Fibroblast of upper back skin (primary cell): ENCODE results near the gene CCNF.

Experiments used
- DNase-seq: peaks from one replicate; pipeline ENCODE4 v3.0.0-alpha.2; 2013

The CCNF gene

DNA sequence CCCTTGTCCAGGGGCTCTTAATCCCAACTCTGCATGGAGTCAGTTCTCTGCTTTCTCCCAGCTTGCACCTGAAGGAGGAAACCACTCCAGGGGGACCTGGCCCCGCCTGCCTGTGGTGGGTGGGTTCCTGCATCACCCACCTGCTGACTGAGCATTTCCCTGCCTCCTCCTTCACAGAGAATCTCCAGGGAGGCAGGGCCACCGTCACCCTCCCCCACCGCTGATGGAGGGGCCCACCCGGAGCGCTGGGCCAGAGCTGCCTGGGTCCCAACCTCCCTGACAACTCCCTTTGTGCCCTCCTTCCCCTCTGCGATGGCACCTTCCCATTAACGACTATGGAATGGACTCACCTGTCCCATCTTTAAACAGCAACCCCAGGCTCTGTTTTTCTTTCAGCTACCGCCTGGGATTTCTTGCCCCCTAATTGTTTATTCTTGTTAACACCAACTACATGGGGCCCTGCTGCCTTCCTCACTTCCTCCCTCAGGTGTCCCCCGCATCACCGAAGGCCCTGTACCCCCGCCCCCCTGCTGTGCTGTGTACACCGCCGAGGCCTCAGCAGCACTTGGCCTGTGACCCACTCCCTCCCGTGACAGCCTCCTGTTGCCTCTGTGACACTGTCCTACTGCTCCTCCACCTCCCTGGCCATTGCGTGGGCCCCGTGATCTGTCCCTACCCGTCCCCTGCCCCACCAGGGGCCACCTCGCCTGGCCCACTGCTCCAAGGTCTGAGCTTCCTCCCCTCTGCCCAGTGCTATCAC lies 29.8 kb downstream of the CCNF start:
- DNase-seq: no peak

DNA sequence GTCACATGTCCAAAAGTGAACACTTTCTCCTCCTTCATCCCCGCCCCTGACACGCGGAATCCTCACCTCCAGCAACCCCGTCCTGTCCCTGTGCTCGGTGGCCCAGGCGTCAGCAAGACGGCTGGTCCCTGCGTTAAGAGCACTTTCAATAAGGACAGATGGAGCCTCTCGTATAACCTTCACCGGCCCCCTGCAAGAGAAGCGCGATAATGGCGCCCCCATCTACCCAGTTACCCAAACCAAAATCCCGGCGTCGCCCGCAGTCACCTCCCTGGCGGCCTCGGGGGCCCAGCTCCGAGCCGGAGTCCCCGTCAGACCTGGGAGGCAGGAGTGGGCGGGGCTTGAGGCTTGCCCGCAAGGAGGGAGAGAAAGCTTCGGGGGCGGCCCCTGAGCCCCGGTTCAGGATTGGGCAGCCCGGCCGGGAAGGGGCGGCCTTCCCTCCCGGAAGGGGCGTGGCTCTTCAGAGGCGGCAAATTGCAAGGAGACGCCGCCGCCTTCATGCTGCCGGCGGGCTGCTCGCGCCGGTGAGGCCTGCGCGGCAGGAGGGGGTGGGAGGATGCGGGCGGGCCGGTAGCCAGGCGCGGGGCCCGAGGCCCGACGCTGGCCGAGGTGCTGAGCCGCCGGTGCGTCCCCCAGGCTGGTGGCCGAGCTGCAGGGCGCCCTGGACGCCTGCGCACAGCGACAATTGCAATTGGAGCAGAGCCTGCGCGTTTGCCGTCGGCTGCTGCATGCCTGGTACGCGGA lies 30.6 kb downstream of the CCNF start, which contains the start of gene TEDC2:
Gene TEDC2 (plus strand): TSS at position 463 of the 744 bp plus-strand sequence. CDS start 36 bp downstream, at position 499.
- peak; percentile 90 for DNase-seq

DNA sequence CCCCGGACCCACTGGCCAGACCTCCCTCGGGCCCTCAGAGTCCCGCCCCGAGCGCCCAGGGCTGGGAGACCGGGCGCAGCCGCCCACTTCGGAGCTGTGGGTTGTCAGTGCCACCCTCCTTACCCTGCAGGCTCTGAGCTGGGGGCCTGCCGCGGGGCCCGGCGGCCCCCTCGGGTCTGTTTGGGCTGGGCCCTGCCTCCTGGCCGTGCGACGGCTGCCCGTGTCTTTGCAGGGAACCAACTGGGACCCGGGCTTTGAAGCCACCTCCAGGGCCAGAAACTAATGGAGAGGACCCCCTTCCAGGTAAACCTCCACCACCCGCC lies 31.1 kb downstream of the CCNF start:
- DNase-seq: no peak

- no peak for DNase-seq
These were observed 31.7 kb downstream of the CCNF start for GRCh38 chr16:2460916-2461315.

GRCh38 chr16:2462031-2462866 lies 33.0 kb downstream of the CCNF start:
- DNase-seq: no peak

- DNase-seq: no peak
These were observed 35.1 kb downstream of the CCNF start for GRCh38 chr16:2464333-2464732.

DNA sequence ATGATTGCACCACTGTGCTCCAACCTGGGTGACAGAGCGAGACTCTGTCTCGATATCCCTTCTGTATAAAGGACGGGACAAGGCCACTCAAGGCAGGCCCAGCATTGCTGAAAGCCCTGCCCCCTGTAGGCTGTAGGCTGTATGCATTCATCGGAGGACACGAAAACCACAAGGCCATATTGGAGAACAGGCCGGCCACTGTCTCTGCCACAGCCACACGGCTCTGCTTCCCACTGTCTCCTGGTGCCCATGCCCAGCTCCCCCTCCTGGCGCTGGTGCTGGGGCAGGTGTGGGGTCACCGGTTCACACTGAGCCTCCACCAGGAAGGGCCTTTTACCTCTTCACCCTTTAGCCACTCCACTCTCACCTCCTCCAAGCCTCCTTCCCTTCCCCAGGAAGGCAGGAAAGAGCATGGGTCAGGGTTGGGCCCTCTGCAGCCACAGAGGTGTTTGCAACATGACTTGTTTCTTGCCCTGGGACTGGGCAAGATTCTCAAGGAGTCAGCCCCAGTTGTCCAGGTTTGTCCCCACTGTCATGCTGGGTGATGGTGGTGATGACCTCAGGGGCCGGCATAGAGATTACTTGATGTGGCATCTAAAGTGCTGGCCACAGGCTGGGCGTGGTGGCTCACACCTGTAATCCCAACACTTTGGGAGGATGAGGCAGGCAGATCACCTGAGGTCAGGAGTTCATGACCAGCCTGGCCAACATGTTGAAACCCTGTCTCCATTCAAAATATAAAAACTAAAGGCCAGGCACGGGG lies 36.6 kb downstream of the CCNF start:
- DNase-seq: no peak

DNA sequence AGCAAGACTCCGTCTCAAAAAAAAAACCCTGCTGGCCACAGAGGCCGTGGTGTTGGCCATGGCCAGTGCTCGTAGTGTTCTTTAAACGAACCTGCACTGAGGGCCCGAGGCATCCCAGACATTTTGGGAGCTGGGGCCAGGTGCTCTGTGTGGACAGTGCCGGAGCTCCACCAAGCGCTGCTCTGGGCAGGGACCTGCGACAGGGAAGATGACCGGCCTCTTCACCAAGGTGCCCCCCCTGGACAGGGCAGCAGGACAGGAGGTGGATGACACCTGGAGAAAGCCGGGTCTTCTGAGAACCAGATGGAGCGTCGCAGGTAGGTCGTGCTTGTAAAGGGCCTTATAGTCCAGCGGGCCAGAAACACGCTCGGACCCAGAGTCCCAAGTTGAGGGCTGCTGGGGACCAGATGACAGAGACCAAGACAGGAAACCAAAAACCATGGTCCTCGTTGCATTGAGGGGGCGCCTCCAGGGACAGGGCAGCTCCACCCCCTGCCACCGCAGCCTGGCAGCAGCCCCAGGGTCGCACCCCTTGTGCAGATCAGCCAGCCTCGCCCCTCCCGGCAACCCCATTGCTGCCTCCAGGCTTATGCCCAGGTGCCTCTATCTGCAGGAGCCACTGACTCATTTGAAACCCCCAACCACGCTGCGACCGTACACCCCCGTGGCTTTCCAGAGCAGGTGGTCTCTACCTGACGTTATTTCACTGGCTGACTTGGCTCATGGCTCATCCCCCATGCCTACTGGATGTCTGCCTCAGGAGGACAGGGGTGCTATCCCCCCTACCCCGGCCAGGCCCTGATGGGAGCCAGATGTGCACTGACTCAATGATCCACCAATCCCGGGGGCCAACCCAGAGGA lies 37.6 kb downstream of the CCNF start:
- DNase-seq: no peak

GRCh38 chr16:2467528-2468232 lies 38.4 kb downstream of the CCNF start:
- peak; percentile 78 for DNase-seq

- DNase-seq: peak; percentile 11
These were observed 39.0 kb downstream of the CCNF start for GRCh38 chr16:2468233-2468724.

- no peak for DNase-seq
These were observed 39.6 kb downstream of the CCNF start for GRCh38 chr16:2468725-2469398.

DNA sequence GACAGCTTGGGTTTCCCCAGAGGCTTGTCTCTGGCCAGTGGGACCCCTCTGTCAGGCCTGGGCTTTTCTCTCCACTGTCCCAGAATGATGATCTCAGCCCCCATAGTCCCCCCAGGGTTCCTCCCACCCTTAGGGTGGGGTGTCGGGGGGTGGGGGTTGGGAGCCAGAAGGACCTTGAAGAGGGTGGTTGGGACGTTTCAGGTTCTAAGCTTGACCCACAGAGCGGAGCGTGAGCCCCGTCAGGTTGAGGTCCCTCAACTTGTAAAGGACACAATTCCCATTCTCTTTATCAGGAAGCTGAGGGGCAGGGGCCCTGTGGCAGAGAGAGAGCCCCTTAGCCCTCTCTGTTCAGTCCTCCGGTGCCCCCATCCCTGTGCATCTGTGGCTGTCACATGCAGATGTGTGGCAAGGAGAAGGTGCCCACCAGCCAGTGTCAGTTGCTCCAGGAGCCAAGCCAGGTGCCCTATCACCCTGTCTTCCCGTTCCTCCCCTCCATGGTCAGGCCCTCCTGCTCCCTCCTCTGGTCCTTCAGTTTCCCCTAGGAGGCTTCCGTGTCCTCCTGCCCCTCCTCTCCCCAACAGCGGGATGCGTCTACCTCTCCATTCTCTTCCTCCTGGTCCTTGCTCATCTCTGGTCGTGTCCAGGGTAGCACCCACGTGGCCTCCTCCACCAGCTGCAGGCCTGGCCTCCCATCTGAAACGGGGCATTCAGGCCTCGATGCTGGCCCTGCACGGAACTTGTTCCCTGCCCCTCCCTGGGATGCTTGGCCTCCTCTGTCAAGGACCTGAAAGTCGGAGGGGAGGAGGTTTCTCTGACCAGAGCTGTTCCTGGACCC lies 40.4 kb downstream of the CCNF start:
- no peak for DNase-seq

DNA sequence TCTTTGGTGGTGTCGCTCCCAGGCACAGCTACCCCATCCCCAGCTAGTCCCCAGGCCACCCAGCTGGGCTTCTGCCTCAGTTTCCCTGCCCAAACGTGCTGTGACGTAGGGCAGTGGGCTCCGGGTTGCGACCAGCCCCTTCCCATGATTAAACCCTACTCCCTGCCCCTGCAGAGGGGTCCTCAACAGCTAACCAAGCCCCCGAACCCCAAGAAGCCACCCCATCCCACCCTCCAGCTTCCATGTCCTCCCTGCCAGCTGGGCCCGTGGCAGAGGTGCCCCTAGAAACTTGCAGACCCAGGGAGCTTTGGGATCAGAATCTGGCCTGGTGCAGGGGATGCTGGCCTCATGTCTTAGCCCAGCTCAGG lies 41.0 kb downstream of the CCNF start:
- DNase-seq: no peak

DNA sequence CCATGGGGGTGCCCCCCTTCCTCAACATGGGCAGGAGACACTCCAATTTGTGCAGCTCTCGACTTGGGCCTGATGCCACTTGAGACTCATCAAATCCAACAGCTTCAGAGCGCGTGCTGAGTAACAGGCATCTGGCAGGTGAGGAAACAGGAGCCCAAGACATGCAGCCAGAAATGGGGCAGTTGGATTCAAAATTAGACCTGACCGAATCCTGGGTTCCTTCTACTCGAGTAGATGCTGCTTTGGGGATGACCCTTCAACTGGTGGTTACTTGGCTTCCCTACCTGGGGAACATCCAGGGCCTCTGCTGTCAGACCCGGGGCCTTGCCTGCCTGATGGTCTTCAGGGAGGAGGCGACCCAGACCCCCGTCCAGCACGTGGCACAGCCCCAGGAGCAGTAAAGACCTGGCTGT lies 41.4 kb downstream of the CCNF start:
- peak; percentile 13 for DNase-seq

DNA sequence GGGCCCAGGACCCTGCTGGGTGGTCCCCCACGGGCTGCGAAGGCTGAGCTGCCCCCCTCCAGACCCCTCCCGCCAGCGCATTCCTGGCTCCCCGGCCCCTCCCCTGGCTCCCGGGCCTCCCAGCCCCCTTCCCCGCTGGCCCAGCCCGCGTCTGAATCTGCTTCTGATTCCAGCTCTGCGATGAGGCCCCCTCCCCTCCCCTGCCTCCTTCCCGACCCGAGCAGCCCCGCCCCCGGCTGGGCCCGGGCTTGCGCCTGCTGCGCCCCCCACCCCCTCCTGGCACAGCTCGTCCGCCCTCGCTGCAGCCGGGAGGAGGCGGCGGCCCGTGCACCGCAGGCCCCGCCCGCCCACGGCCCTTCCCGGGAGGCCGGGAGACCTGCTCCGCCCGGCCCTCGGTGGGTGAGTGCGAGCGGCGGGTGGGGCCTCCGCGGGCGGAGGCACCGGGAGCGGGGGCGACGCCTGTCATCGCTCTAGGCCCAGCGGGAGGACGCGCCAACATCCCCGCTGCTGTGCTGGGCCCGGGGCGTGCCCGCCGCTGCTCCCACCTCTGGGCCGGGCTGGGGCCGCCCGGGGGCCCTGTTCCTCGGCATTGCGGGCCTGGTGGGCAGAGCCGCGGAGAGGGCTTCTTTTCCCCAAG lies 41.9 kb downstream of the CCNF start, which contains the start of gene NTN3:
Gene NTN3 (plus strand): TSS at position 282 of the 637 bp plus-strand sequence. CDS start 405 bp downstream, outside the sequence.
- DNase-seq: peak; percentile 33

- DNase-seq: no peak
These were observed 42.6 kb downstream of the CCNF start for GRCh38 chr16:2471653-2472487.

DNA sequence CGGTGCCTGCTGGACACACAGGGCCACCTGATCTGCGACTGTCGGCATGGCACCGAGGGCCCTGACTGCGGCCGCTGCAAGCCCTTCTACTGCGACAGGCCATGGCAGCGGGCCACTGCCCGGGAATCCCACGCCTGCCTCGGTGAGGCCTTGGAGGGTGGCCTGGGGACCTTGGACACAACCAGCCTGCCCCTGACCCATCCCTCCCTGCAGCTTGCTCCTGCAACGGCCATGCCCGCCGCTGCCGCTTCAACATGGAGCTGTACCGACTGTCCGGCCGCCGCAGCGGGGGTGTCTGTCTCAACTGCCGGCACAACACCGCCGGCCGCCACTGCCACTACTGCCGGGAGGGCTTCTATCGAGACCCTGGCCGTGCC lies 43.2 kb downstream of the CCNF start:
- DNase-seq: no peak
